Activated T-cell treated with anti-CD3 and anti-CD28 coated beads for 4 hours (primary cell): Measurements from ENCODE around the gene FER1L5.

Source experiments
- DNase-seq: peaks from one replicate; pipeline ENCODE4 v3.0.0-alpha.2; 2020

Gene FER1L5

GRCh38 chr2:96754317-96754716 is 111.8 kb downstream of the FER1L5 start:
- no peak for DNase-seq
